Measurements from ENCODE around the gene TMTC4.

- TF ChIP-seq, protein P1, sequence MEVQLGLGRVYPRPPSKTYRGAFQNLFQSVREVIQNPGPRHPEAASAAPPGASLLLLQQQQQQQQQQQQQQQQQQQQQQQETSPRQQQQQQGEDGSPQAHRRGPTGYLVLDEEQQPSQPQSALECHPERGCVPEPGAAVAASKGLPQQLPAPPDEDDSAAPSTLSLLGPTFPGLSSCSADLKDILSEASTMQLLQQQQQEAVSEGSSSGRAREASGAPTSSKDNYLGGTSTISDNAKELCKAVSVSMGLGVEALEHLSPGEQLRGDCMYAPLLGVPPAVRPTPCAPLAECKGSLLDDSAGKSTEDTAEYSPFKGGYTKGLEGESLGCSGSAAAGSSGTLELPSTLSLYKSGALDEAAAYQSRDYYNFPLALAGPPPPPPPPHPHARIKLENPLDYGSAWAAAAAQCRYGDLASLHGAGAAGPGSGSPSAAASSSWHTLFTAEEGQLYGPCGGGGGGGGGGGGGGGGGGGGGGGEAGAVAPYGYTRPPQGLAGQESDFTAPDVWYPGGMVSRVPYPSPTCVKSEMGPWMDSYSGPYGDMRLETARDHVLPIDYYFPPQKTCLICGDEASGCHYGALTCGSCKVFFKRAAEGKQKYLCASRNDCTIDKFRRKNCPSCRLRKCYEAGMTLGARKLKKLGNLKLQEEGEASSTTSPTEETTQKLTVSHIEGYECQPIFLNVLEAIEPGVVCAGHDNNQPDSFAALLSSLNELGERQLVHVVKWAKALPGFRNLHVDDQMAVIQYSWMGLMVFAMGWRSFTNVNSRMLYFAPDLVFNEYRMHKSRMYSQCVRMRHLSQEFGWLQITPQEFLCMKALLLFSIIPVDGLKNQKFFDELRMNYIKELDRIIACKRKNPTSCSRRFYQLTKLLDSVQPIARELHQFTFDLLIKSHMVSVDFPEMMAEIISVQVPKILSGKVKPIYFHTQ (CRISPR knock-in tag; IDR thresholded peaks at IDR 0.05): no peak
- TF ChIP-seq, protein P2, sequence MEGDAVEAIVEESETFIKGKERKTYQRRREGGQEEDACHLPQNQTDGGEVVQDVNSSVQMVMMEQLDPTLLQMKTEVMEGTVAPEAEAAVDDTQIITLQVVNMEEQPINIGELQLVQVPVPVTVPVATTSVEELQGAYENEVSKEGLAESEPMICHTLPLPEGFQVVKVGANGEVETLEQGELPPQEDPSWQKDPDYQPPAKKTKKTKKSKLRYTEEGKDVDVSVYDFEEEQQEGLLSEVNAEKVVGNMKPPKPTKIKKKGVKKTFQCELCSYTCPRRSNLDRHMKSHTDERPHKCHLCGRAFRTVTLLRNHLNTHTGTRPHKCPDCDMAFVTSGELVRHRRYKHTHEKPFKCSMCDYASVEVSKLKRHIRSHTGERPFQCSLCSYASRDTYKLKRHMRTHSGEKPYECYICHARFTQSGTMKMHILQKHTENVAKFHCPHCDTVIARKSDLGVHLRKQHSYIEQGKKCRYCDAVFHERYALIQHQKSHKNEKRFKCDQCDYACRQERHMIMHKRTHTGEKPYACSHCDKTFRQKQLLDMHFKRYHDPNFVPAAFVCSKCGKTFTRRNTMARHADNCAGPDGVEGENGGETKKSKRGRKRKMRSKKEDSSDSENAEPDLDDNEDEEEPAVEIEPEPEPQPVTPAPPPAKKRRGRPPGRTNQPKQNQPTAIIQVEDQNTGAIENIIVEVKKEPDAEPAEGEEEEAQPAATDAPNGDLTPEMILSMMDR (IDR thresholded peaks at IDR 0.05): no peak
Observed at GRCh38 chr13:100715604-100716003, 41.0 kb upstream of the TMTC4 start.
